ENCODE measurements around the gene ENKD1.

DNA sequence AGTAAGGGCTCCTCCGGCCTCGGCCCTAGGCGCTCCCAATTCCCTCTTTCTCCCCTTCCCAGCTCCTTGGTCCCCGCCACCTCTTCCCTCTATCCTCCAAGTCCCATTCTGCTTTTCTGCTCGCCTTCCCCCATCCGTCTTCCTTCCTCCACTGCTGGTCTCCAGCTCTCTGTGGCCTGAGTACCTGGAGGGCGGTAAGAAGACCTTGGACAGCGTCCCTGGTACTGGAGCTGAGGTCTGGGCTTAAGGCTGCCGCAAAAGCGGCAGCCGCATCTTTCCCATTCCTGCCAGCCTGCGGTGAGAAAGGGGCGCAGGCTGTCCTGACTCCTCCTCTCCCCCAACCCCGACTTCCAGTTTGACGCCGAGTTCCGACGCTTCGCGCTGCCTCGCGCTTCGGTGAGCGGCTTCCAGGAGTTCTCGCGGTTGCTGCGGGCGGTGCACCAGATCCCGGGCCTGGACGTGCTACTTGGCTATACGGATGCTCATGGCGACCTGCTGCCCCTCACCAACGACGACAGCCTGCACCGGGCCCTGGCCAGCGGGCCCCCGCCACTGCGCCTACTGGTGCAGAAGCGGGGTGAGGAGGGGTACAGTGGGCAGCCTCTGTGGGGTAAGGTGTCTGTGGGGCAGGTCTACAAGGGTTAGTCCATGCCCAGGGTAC is 5.3 kb downstream of the ENKD1 start:
- no peak for TF ChIP-seq ZSCAN29 (IDR thresholded peaks at IDR 0.05)
- no peak for TF ChIP-seq JUND (IDR thresholded peaks at IDR 0.05; ENCODE audit: low read depth, low read length)
- no peak for TF ChIP-seq CTCF (IDR thresholded peaks at IDR 0.05 in 2 of 3, conservative IDR thresholded peaks at IDR 0.05 in 1 of 3; ENCODE audit: control insufficient read depth in 2 of 3, extremely low read depth in 1 of 3, insufficient read depth in 1 of 3, low read depth in 3 of 3, low read length in 3 of 3)
- TF ChIP-seq FOXK2 (IDR thresholded peaks at IDR 0.05): no peak
- TF ChIP-seq NRF1 (conservative IDR thresholded peaks at IDR 0.05; ENCODE audit: low read depth, low read length): no peak
- no peak for TF ChIP-seq SIN3A (IDR thresholded peaks at IDR 0.05; ENCODE audit: low read depth, low read length)
- TF ChIP-seq SMAD1 (IDR thresholded peaks at IDR 0.05; ENCODE audit: low read depth, partially characterized antibody): no peak

Data from GM12878 (cell line).